HepG2 (cell line): Measurements from ENCODE around the gene GNGT2. TPM values are rescaled to one million over a fixed set of nuclear protein-coding genes. Genes with fewer than 3 reads are reported as not detected.
"Not testable (repeated sequence)": the region's sequence is repeated elsewhere in the genome, so short reads cannot be mapped to it uniquely, and the experiment has no call there.

Source experiments
- ATAC-seq: fragments of 200-7000 bp; cut with Tn5 transposase; 3 replicates; pipeline ENCODE4 v1.9.1; 2020; ENCODE audit warnings: mild to moderate bottlenecking, moderate library complexity
- BruUV-seq: library from RNA; stranded (reverse); fragments of 400-500 nt; replicated peaks from 2 replicates; lab custom pipeline; 2021; lab: Mats Ljungman, UMichigan
- CTCF ChIA-PET: fragments of 300-600 bp; formaldehyde crosslinking; extraction: SDS; loops from one replicate; lab custom pipeline; 2021; ENCODE audit warnings: low total read pairs, inconsistent platforms, low intra/inter-chr PET ratio; lab: Yijun Ruan, JAX
- POLR2A ChIA-PET: fragments of 350-600 bp; sonication (Branson Sonifier 250); formaldehyde crosslinking; loops from one replicate; lab custom pipeline; 2020; ENCODE audit warnings: antibody characterized with exemption, inconsistent platforms; lab: Yijun Ruan, JAX
- DNase-seq: peaks from one replicate; pipeline ENCODE4 v3.0.0-alpha.2; 2015; ENCODE audit warnings: low spot score
- FAIRE-seq: peaks from 3 replicates; lab custom pipeline; 2011; peaks lifted over from hg19 to GRCh38; lab: Jason Lieb, UNC
- H2AFZ ChIP-seq: one replicate; pipeline ENCODE4 v1.6.1; 2011; ENCODE audit warnings: low read length, inconsistent platforms
- H3K27ac ChIP-seq: fragments of 300-600 bp; 3 replicates; pipeline ENCODE4 v1.8.0; 2011; ENCODE audit warnings: mixed run types, mild to moderate bottlenecking, mixed read lengths, low read length, inconsistent platforms; ENCODE audit not compliant: insufficient read depth; ENCODE audit errors: extremely low read length
- H3K27me3 ChIP-seq, 2 experiments: fragments of 200-600 bp in 1 of 2; 2 replicates in 1 of 2; 3 replicates in 1 of 2; pipeline versions ENCODE4 v1.6.0 to v1.8.0; 2011; ENCODE audit warnings: low read length in 2 of 2, mild to moderate bottlenecking in 2 of 2, moderate library complexity in 2 of 2, inconsistent platforms in 1 of 2; ENCODE audit not compliant: insufficient read depth in 2 of 2, control insufficient read depth in 1 of 2
- H3K36me3 ChIP-seq, 2 experiments: fragments of 200-600 bp in 1 of 2; replicated peaks in 1 of 2; 2 replicates in 1 of 2; 3 replicates in 1 of 2; pipeline versions ENCODE4 v1.5.1 to v1.8.0; 2011; ENCODE audit warnings: low read length in 2 of 2, inconsistent platforms in 1 of 2; ENCODE audit not compliant: insufficient read depth in 2 of 2, control insufficient read depth in 1 of 2
- H3K4me1 ChIP-seq: 2 replicates; pipeline ENCODE4 v1.5.1; 2012; ENCODE audit warnings: low read length, inconsistent platforms; ENCODE audit not compliant: insufficient read depth
- H3K4me2 ChIP-seq: 2 replicates; pipeline ENCODE4 v1.6.0; 2011; ENCODE audit warnings: low read depth, low read length, inconsistent platforms
- H3K4me3 ChIP-seq, 3 experiments: fragments of 200-600 bp in 1 of 3; sonication (generic), shearing (Covaris generic) in 1 of 3; replicated peaks in 1 of 3; 2 replicates each; pipeline ENCODE4 v1.5.1; 2011 to 2016; ENCODE audit warnings: low read length in 3 of 3, inconsistent platforms in 2 of 3, low read depth in 2 of 3, mild to moderate bottlenecking in 2 of 3, control low read depth in 1 of 3, mixed read lengths in 1 of 3; ENCODE audit not compliant: insufficient read depth in 1 of 3
- H3K79me2 ChIP-seq: one replicate; pipeline ENCODE4 v1.6.1; 2011; ENCODE audit warnings: low read length, inconsistent platforms; ENCODE audit not compliant: insufficient read depth
- H3K9ac ChIP-seq: 2 replicates; pipeline ENCODE4 v1.6.0; 2011; ENCODE audit warnings: mild to moderate bottlenecking, low read depth, low read length, inconsistent platforms; ENCODE audit not compliant: insufficient read depth
- H3K9me3 ChIP-seq: 2 replicates; pipeline ENCODE4 v1.5.1; 2012; ENCODE audit warnings: mild to moderate bottlenecking, low read length
- H4K20me1 ChIP-seq: 2 replicates; pipeline ENCODE4 v1.6.0; 2011; ENCODE audit warnings: inconsistent platforms, mild to moderate bottlenecking, low read length, moderate library complexity; ENCODE audit not compliant: insufficient read depth
- ZNF879 ChIP-seq: sonication (generic); formaldehyde crosslinking; IDR thresholded peaks from 2 replicates; pipeline ENCODE4 v1.8.1; 2023; ENCODE audit warnings: missing genetic modification reagents
- WGBS: methylation state at CpG from one replicate; pipeline ENCODE4 v1.1.6; 2017; ENCODE audit warnings: low lambda C conversion rate; 5-methylcytosine and 5-hydroxymethylcytosine counted together
- in situ Hi-C: cut with HindIII; loops from 2 replicates; pipeline ENCODE4 v1.10.0; 2017; ENCODE audit warnings: low pct_unique_long_range_greater_than_20kb; ENCODE audit not compliant: extremely low pct_ligation_motif_present
- intact Hi-C: fragments of 100-400 bp; cut with micrococcal nuclease; formaldehyde crosslinking; loops from one replicate; pipeline ENCODE4 v1.10.0; 2022; ENCODE audit not compliant: unreplicated experiment
- polyA plus RNA-seq, 8 experiments: library from polyadenylated mRNA; depleted of rRNA in 3 of 8; stranded (reverse) in 7 of 8; unstranded in 1 of 8; fragments of >200 nt; fragmentation: Illumina TruSeq in 4 of 8; extraction: Trizol in 4 of 8; gene quantifications; 2 replicates each; pipeline versions ENCODE4 v1.2.1 to v1.2.3, GENCODE V29; 2011 to 2016; ENCODE audit warnings: low read depth in 4 of 8, missing spikeins in 1 of 8, mixed read lengths in 1 of 8; ENCODE audit not compliant: insufficient read depth in 1 of 8
- total RNA-seq, 5 experiments: library from RNA; depleted of rRNA; stranded (reverse); fragments of >200 nt; fragmentation: Illumina TruSeq; extraction: Trizol; gene quantifications; 2 replicates each; pipeline ENCODE4 v1.2.3, GENCODE V29; 2016; ENCODE audit warnings: low read depth in 1 of 5
- TF ChIP-seq, protein P1 (sequence below), 2 experiments: sonication (generic) in 1 of 2; formaldehyde crosslinking in 1 of 2; IDR thresholded peaks; 2 replicates each; pipeline versions ENCODE4 v1.4.0 to v1.6.1; 2016 to 2020; ENCODE audit warnings: borderline replicate concordance in 1 of 2, low read depth in 1 of 2, mild to moderate bottlenecking in 1 of 2, missing genetic modification reagents in 1 of 2
- TF ChIP-seq, protein P2 (sequence below): sonication (generic); formaldehyde crosslinking; IDR thresholded peaks from 2 replicates; pipeline ENCODE4 v1.5.1; 2020; ENCODE audit warnings: mild to moderate bottlenecking, missing genetic modification reagents

GNGT2 gene
- total and polyA plus RNA-seq, 2 of the 13 experiments (the other 11 are each of a cell fraction or from before 2014, with no cell fraction given): not detected

DNA sequence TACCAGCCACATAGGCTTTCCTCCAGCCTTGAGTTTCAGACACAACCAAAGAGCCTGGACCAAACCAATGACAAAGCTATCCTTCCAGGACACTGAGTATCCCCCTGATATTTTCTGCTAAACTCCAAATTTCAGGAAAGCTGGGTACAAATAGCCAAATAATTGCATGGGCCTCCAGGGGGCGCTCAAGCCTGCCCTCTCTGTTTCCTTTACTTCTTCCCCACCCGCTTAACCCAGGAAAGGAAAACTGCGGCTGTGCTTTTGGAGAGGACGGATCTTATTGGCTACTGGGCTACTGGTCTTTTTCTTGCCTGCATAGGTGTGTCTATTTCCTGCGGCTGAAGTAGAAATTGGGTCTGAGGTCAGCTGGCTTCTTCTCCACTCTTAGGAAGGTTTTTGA is 30.1 kb downstream of the GNGT2 start (continued):
- no peak for TF ChIP-seq ZNF879 (CRISPR knock-in tag)
- TF ChIP-seq, protein P1, sequence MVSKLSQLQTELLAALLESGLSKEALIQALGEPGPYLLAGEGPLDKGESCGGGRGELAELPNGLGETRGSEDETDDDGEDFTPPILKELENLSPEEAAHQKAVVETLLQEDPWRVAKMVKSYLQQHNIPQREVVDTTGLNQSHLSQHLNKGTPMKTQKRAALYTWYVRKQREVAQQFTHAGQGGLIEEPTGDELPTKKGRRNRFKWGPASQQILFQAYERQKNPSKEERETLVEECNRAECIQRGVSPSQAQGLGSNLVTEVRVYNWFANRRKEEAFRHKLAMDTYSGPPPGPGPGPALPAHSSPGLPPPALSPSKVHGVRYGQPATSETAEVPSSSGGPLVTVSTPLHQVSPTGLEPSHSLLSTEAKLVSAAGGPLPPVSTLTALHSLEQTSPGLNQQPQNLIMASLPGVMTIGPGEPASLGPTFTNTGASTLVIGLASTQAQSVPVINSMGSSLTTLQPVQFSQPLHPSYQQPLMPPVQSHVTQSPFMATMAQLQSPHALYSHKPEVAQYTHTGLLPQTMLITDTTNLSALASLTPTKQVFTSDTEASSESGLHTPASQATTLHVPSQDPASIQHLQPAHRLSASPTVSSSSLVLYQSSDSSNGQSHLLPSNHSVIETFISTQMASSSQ (IDR thresholded peaks at IDR 0.05; ENCODE audit: low read depth): no peak
- TF ChIP-seq, protein P1 (CRISPR knock-in tag; IDR thresholded peaks at IDR 0.05; ENCODE audit: borderline replicate concordance): no peak

DNA sequence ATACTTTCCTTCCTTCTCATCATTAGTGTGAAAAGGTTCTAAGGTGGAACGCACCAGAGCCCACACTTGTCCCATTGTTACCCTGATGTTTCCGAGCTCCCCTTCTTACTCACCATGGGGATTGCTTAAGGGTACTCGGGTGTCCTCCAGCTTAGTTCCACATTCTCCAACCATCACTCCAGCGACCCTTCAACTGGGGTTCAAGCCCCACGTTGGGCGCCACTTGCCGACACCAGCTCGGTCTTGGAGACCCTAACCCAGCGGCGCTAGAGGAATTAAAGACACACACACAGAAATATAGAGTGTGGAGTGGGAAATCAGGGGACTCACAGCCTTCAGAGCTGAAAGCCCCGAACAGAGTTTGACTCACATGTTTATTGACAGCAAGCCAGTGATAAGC is 34.4 kb downstream of the GNGT2 start:
- H3K27ac ChIP-seq, CTCF ChIA-PET, BruUV-seq, DNase-seq, H3K79me2 ChIP-seq, FAIRE-seq, H3K4me3 ChIP-seq, H3K27me3 ChIP-seq, H3K4me2 ChIP-seq, H3K4me1 ChIP-seq, intact Hi-C loops, H4K20me1 ChIP-seq, ATAC-seq, H2AFZ ChIP-seq, H3K36me3 ChIP-seq, POLR2A ChIA-PET, H3K9ac ChIP-seq, in situ Hi-C loops: not testable (repeated sequence)
- WGBS: 48% methylated on average over 11 of the region's 11 CpGs
- peaks cover 30% of the 10 kb centered on the region for H3K9me3 ChIP-seq
- TF ChIP-seq, protein P2, sequence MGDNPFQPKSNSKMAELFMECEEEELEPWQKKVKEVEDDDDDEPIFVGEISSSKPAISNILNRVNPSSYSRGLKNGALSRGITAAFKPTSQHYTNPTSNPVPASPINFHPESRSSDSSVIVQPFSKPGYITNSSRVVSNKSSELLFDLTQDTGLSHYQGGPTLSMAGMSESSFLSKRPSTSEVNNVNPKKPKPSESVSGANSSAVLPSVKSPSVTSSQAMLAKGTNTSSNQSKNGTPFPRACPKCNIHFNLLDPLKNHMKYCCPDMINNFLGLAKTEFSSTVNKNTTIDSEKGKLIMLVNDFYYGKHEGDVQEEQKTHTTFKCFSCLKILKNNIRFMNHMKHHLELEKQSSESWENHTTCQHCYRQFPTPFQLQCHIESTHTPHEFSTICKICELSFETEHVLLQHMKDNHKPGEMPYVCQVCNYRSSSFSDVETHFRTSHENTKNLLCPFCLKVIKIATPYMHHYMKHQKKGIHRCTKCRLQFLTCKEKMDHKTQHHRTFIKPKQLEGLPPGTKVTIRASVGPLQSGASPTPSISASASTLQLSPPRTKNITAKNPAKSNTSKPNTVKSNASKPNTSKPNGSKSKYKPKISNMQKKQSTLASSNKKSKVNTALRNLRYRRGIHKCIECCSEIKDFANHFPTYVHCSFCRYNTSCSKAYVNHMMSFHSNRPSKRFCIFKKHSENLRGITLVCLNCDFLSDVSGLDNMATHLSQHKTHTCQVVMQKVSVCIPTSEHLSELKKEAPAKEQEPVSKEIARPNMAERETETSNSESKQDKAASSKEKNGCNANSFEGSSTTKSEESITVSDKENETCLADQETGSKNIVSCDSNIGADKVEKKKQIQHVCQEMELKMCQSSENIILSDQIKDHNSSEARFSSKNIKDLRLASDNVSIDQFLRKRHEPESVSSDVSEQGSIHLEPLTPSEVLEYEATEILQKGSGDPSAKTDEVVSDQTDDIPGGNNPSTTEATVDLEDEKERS (CRISPR knock-in tag): 0 out of 2 replicates have a peak, but pooled peaks have one; percentile 41
